ENCODE data around the gene RAMAC. TPM values are rescaled to one million over a fixed set of nuclear protein-coding genes. Genes with fewer than 3 reads are reported as not detected.

Gene RAMAC
- total RNA-seq, result 19.6 and 20.3 TPM in 2 replicates

DNA sequence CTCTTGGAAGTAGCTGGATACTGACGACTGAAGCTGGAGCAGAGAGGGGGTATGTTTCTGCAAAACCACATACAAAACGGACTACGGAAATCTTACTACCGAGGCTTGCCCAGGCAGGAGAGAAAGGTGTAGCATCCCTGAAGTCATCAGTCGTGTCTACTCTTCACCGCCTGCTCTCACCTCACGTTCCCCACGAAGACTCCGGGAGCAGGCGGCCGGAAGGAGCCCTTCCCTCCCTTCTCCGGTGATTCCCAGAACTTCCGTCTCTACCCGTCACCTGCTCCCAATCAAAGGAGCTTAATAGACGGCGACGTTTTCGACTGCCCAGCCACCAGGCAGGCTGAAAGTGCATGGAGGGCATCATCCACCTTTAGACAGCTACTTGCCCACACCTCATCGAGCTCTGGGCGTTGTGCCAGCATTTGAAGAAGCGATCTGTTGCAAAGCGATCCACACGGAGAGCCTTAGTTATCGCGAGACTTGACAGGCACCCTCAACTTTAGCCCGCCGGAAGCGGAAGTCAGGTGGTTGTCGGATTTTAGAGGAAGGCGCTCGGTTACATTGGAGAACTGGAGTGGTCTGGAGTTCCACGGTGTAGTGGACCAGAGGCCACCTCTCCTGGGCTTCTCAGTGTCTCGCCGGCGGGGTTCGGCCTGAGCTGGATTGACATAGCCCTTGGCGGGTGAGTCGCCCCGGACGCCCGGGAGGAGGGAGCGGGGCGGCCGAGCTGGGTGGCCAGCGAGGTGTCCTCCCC is at the start of gene RAMAC:
TSS of gene RAMAC (plus strand) at position 523 of the 754 bp plus-strand sequence. CDS start 2,809 bp downstream, outside the sequence.

GRCh38 chr15:82952158-82953081 is 33.6 kb upstream of the RAMAC start, which contains the start of gene HOMER2:
HOMER2 (minus strand) TSS chr15:82952720; CDS start chr15:82952535, 185 bp downstream.

DNA sequence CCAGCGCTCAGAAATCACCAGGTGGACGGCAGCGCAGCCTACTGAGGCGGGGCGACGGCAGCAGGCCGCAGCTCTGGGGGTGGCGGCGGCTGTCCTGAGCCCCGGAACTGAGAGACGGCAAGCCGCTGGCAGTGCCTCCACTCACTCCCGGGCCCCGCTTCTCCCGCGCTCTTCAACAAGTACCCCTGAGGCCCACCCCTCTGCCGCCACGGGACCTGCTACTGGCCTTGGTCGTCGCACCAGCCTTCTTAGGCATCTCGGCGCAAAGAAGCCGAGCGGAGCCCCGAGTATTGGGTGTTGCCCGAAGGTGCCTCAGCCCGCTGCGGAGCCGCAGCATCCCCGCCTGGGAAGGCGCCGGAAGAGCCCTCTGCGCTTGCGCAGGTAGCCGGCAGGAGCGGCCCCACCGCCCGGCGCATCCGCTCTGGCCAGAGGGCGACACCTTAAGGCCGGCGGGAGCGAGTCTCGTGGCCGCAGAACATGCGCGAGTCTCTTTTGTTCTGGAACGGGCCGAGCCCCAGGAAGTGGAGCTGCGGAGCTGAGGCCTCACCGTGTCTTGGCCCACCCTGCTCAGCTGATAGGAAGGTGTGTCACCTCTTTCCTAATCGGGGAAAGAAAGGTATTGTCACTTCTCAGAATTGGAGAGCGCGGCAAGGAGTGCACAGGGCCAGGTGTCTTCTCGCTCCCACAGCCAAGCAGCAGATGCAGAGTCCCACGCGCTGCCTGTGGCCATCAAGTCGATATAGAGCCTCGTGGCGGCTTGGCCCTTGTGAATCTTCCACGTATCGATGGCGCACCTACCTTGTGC is 25.5 kb downstream of the RAMAC start, which contains the start of gene C15orf40:
TSS of gene C15orf40 (minus strand) at position 369 of the 805 bp plus-strand sequence. CDS start at position 337, 32 bp downstream.

Other genes with a start within 250 kb of the RAMAC start
- under 0.01 TPM in 1 of 2 replicates, not detected in the other for gene FSD2, start 180.1 kb upstream of the RAMAC start, total RNA-seq
- gene WHAMM, start 176.6 kb upstream of the RAMAC start, total RNA-seq, result 6.5 and 7.8 TPM in 2 replicates
- 0.33 and 0.38 TPM in 2 replicates for gene HOMER2, start 33.5 kb upstream of the RAMAC start, total RNA-seq
- gene C15orf40, start 25.4 kb downstream of the RAMAC start, total RNA-seq, result 12.5 and 19.9 TPM in 2 replicates
- 107 and 118 TPM in 2 replicates for gene BTBD1, start 81.0 kb downstream of the RAMAC start, total RNA-seq
- gene TM6SF1, start 121.4 kb downstream of the RAMAC start, total RNA-seq, result 26.3 and 38.2 TPM in 2 replicates
- gene HDGFL3, start 221.6 kb downstream of the RAMAC start, total RNA-seq, result 62.4 and 103 TPM in 2 replicates